Measurements from ENCODE around the gene SPRY4. TPM values are rescaled to one million over a fixed set of nuclear protein-coding genes. Genes with fewer than 3 reads are reported as not detected.
"Not testable (repeated sequence)": the region's sequence is repeated elsewhere in the genome, so short reads cannot be mapped to it uniquely, and the experiment has no call there.

Gene SPRY4
- total RNA-seq, 3 donors from 2014 or later: 13.0 to 18.0 (median 14.5) TPM

GRCh38 chr5:142303565-142303964 is 21.3 kb downstream of the SPRY4 start:
- Histone ChIP-seq H3K4me3 (no peak overlapping the region), H3K36me3 (no peaks in the 10 kb centered on the region), H3K27ac (no peak overlapping the region), H3K4me1 (no peaks in the 10 kb centered on the region), H3K27me3 (no peaks in the 10 kb centered on the region), H3K9me3 (no peaks in the 10 kb centered on the region)
- intact Hi-C loops (cut with DNase I; ENCODE audit: low total_unique reads): no loop called here
- DNase-seq (ENCODE audit: low spot score in 2 of 2): no peak
- TF ChIP-seq POLR2A (IDR thresholded peaks at IDR 0.05): no peak
- TF ChIP-seq, protein P1, sequence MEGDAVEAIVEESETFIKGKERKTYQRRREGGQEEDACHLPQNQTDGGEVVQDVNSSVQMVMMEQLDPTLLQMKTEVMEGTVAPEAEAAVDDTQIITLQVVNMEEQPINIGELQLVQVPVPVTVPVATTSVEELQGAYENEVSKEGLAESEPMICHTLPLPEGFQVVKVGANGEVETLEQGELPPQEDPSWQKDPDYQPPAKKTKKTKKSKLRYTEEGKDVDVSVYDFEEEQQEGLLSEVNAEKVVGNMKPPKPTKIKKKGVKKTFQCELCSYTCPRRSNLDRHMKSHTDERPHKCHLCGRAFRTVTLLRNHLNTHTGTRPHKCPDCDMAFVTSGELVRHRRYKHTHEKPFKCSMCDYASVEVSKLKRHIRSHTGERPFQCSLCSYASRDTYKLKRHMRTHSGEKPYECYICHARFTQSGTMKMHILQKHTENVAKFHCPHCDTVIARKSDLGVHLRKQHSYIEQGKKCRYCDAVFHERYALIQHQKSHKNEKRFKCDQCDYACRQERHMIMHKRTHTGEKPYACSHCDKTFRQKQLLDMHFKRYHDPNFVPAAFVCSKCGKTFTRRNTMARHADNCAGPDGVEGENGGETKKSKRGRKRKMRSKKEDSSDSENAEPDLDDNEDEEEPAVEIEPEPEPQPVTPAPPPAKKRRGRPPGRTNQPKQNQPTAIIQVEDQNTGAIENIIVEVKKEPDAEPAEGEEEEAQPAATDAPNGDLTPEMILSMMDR (IDR thresholded peaks at IDR 0.05): no peak
- TF ChIP-seq POLR2AphosphoS5 (IDR thresholded peaks at IDR 0.05): no peak

GRCh38 chr5:142301540-142301939 is 23.3 kb downstream of the SPRY4 start:
- TF ChIP-seq POLR2AphosphoS5 (IDR thresholded peaks at IDR 0.05): no peak
- TF ChIP-seq, protein P1 (IDR thresholded peaks at IDR 0.05): no peak
- TF ChIP-seq POLR2A (IDR thresholded peaks at IDR 0.05): no peak
- DNase-seq (ENCODE audit: low spot score in 2 of 2): no peak
- H3K27me3 ChIP-seq: no peaks in the 10 kb centered on the region
- no peak overlapping the region for H3K4me3 ChIP-seq
- no peaks in the 10 kb centered on the region for H3K36me3 ChIP-seq
- intact Hi-C loops (cut with DNase I; ENCODE audit: low total_unique reads): no loop called here
- H3K9me3 ChIP-seq: no peaks in the 10 kb centered on the region
- no peak overlapping the region for H3K27ac ChIP-seq
- H3K4me1 ChIP-seq: no peaks in the 10 kb centered on the region

GRCh38 chr5:142300677-142301076 is 24.1 kb downstream of the SPRY4 start:
- Histone ChIP-seq H3K27me3 (no peaks in the 10 kb centered on the region), H3K36me3 (no peaks in the 10 kb centered on the region), H3K27ac (no peak overlapping the region), H3K4me3 (no peak overlapping the region), H3K9me3 (no peaks in the 10 kb centered on the region), H3K4me1 (no peaks in the 10 kb centered on the region)
- DNase-seq (ENCODE audit: low spot score in 2 of 2): no peak
- TF ChIP-seq, protein P1 (IDR thresholded peaks at IDR 0.05): no peak
- TF ChIP-seq POLR2A (IDR thresholded peaks at IDR 0.05) (no peak), POLR2AphosphoS5 (IDR thresholded peaks at IDR 0.05) (no peak)
- intact Hi-C loops (cut with DNase I; ENCODE audit: low total_unique reads): no loop called here

DNA sequence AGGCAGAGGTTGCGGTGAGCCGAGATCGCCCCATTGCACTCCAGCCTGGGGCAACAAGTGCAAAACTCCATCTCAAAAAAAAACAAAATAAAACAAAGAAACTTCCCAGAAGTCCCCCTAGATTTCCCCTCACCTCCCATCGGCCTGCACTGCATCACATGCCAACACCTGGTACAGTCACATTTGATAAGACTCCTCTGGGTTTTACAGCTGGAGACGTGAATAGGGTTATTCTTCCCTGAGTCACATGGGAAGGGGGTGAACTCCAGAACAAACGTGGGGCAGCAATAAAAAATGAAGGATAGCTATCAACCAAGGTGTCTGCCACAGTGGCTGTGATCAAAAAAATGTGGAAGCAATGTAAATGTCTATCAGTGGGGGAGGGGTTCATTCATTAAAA is 26.0 kb downstream of the SPRY4 start:
- DNase-seq (ENCODE audit: low spot score in 2 of 2): no peak
- H3K4me3 ChIP-seq: no peak overlapping the region
- no peak for TF ChIP-seq POLR2A (IDR thresholded peaks at IDR 0.05)
- no peak for TF ChIP-seq POLR2AphosphoS5 (IDR thresholded peaks at IDR 0.05)
- TF ChIP-seq, protein P1 (IDR thresholded peaks at IDR 0.05): no peak
- H3K9me3 ChIP-seq: no peaks in the 10 kb centered on the region
- no peaks in the 10 kb centered on the region for H3K27me3 ChIP-seq
- no peaks in the 10 kb centered on the region for H3K4me1 ChIP-seq
- H3K27ac ChIP-seq: no peak overlapping the region
- intact Hi-C loops (cut with DNase I; ENCODE audit: low total_unique reads): no loop called here
- no peaks in the 10 kb centered on the region for H3K36me3 ChIP-seq

DNA sequence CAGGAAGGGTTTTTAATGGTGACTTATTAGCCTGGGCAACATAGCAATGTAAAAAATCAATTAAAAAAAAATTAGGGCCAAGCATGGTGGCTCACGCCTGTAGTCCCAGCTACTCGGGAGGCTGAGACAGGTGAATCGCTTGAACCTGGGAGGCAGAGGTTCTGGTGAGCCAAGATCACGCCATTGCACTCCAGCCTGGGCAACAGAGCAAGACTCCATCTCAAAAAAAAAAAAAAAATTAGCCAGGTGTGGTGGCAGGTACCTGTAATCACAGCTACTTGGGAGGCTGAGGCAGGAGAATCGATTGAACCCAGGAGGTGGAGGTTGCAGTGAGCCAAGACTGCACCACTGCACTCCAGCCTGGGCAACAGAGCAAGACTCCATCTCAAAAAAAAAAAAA is 27.0 kb downstream of the SPRY4 start:
- H3K4me3 ChIP-seq; H3K4me1 ChIP-seq; H3K27me3 ChIP-seq; intact Hi-C loops (cut with DNase I; ENCODE audit: low total_unique reads); DNase-seq (ENCODE audit: low spot score in 2 of 2); H3K9me3 ChIP-seq; H3K27ac ChIP-seq; H3K36me3 ChIP-seq: not testable (repeated sequence)

DNA sequence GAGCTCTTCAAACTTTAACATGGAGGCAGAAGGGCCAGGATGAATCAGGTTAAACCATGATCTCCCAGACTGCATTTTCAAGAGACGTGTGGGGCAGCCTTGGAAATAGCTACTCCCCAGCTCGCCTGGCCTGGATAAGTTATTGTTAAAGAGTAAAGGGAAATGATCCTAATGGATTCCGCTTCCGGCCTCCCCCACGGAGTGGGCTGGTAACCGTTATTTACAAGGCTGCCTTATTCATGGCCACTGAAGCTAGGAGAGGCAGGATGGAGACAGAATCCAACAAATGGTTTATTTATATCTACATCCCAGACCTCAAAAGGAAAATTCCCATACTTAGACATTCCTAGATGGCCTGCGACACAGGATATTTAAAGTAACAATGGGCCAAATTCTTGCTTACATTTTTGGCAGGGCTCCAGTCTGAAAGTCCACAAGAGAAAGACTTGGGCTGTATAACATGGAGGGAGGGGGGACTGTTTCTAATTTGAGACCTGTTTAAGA is 27.9 kb downstream of the SPRY4 start:
- H3K9me3 ChIP-seq: no peaks in the 10 kb centered on the region
- H3K27me3 ChIP-seq: no peaks in the 10 kb centered on the region
- intact Hi-C loops (cut with DNase I; ENCODE audit: low total_unique reads): no loop called here
- H3K4me1 ChIP-seq: no peaks in the 10 kb centered on the region
- H3K27ac ChIP-seq: peak overlapping the region in 1 of 2 donors; percentile 38
- no peak overlapping the region for H3K4me3 ChIP-seq
- H3K36me3 ChIP-seq: no peaks in the 10 kb centered on the region
- DNase-seq (ENCODE audit: low spot score in 2 of 2): no peak
- TF ChIP-seq, protein P1 (IDR thresholded peaks at IDR 0.05): no peak
- TF ChIP-seq POLR2A (IDR thresholded peaks at IDR 0.05) (no peak), POLR2AphosphoS5 (IDR thresholded peaks at IDR 0.05) (no peak)
